SK-N-SH (cell line): Measurements from ENCODE around the gene ARHGDIG. TPM values are rescaled to one million over a fixed set of nuclear protein-coding genes. Genes with fewer than 3 reads are reported as not detected.

Experiments used
- CTCF ChIA-PET: fragments of 300-600, 350-600 bp; formaldehyde crosslinking; extraction: SDS; loops from one replicate; lab custom pipeline; 2021; lab: Yijun Ruan, JAX
- POLR2A ChIA-PET: fragments of 350-600 bp; sonication (Branson Sonifier 250); formaldehyde crosslinking; extraction: SDS; loops from one replicate; lab custom pipeline; 2020; ENCODE audit warnings: antibody characterized with exemption, inconsistent platforms; lab: Yijun Ruan, JAX
- DNase-seq: peaks from one replicate; pipeline ENCODE4 v3.0.0; 2012
- H2AFZ ChIP-seq: fragments of 200-600 bp; sonication (generic); 2 replicates; pipeline ENCODE4 v1.8.1; 2016; ENCODE audit warnings: antibody characterized with exemption, mild to moderate bottlenecking, low read depth
- H3F3A ChIP-seq: fragments of 200-600 bp; sonication (generic); replicated peaks from 2 replicates; pipeline ENCODE3; 2016; ENCODE audit warnings: antibody characterized with exemption, mild to moderate bottlenecking; ENCODE audit not compliant: insufficient read depth
- H3K27ac ChIP-seq, 2 experiments: fragments of 200-500 bp in 1 of 2; fragments of 200-600 bp in 1 of 2; sonication (Bioruptor generic) in 1 of 2; sonication (generic), shearing (Covaris generic) in 1 of 2; 2 replicates each; pipeline versions ENCODE4 v1.5.1 to v1.6.1; 2014 to 2016; ENCODE audit warnings: low read depth in 2 of 2, inconsistent platforms in 1 of 2, low read length in 1 of 2, mild to moderate bottlenecking in 1 of 2, mixed read lengths in 1 of 2
- H3K27me3 ChIP-seq: fragments of 200-600 bp; sonication (generic), shearing (Covaris generic); 2 replicates; pipeline ENCODE4 v1.6.1; 2016; ENCODE audit warnings: mixed run types; ENCODE audit not compliant: insufficient read depth
- H3K36me3 ChIP-seq, 2 experiments: fragments of 200-500 bp in 1 of 2; fragments of 200-600 bp in 1 of 2; sonication (Bioruptor generic) in 1 of 2; sonication (generic) in 1 of 2; replicated peaks in 1 of 2; 2 replicates each; pipeline versions ENCODE3 to v1.5.1; 2014 to 2016; ENCODE audit warnings: low read length in 1 of 2, mild to moderate bottlenecking in 1 of 2; ENCODE audit not compliant: insufficient read depth in 2 of 2, control insufficient read depth in 1 of 2
- H3K4me1 ChIP-seq, 2 experiments: fragments of 200-500 bp in 1 of 2; fragments of 200-600 bp in 1 of 2; sonication (Bioruptor generic) in 1 of 2; sonication (generic), shearing (Covaris generic) in 1 of 2; 2 replicates each; pipeline versions ENCODE4 v1.5.1 to v1.6.1; 2014 to 2016; ENCODE audit warnings: low read depth in 1 of 2, low read length in 1 of 2, mixed run types in 1 of 2; ENCODE audit not compliant: insufficient read depth in 2 of 2, control insufficient read depth in 1 of 2
- H3K4me2 ChIP-seq: fragments of 200-600 bp; sonication (generic), shearing (Covaris generic); 2 replicates; pipeline ENCODE4 v1.6.1; 2017; ENCODE audit warnings: mixed run types
- H3K4me3 ChIP-seq, 2 experiments: fragments of 200-500 bp in 1 of 2; fragments of 200-600 bp in 1 of 2; sonication (Bioruptor generic) in 1 of 2; sonication (generic), shearing (Covaris generic) in 1 of 2; 2 replicates each; pipeline versions ENCODE4 v1.5.1 to v1.8.1; 2014 to 2016; ENCODE audit warnings: low read depth in 2 of 2, inconsistent platforms in 1 of 2, low read length in 1 of 2, mild to moderate bottlenecking in 1 of 2, mixed read lengths in 1 of 2, moderate library complexity in 1 of 2
- H3K79me2 ChIP-seq: fragments of 200-600 bp; sonication (generic); 2 replicates; pipeline ENCODE4 v1.8.1; 2017; ENCODE audit warnings: mild to moderate bottlenecking; ENCODE audit not compliant: insufficient read depth
- H3K9ac ChIP-seq: fragments of 200-600 bp; sonication (generic); 2 replicates; pipeline ENCODE4 v1.6.1; 2017; ENCODE audit warnings: mixed run types
- H3K9me2 ChIP-seq: fragments of 200-600 bp; sonication (generic); 2 replicates; pipeline ENCODE4 v1.6.1; 2017; ENCODE audit warnings: mixed run types
- H3K9me3 ChIP-seq: fragments of 200-600 bp; sonication (generic); 2 replicates; pipeline ENCODE4 v1.6.1; 2017; ENCODE audit warnings: mixed run types, mild to moderate bottlenecking, moderate library complexity
- H4K20me1 ChIP-seq: fragments of 200-600 bp; sonication (generic); 2 replicates; pipeline ENCODE4 v1.6.1; 2017; ENCODE audit warnings: mild to moderate bottlenecking, mixed run types; ENCODE audit not compliant: insufficient read depth
- CTCF ChIP-seq: fragments of 200-600 bp; sonication (generic); IDR thresholded peaks from 2 replicates; pipeline ENCODE4 v1.6.1; 2017; ENCODE audit warnings: antibody characterized with exemption, mild to moderate bottlenecking, moderate library complexity
- EP300 ChIP-seq, 2 experiments: IDR thresholded peaks; 2 replicates each; pipeline versions ENCODE4 v1.4.0 to v1.6.1; 2012; ENCODE audit warnings: borderline replicate concordance in 1 of 2, low read depth in 1 of 2, low read length in 1 of 2
- EZH2phosphoT487 ChIP-seq: fragments of 200-600 bp; sonication (generic); IDR thresholded peaks from 2 replicates; pipeline ENCODE4 v1.6.1; 2017; ENCODE audit warnings: low read depth, mixed run types, mild to moderate bottlenecking, antibody characterized with exemption, moderate library complexity, borderline replicate concordance
- FOSL2 ChIP-seq: IDR thresholded peaks from 2 replicates; pipeline ENCODE4 v1.4.0; 2012; ENCODE audit warnings: low read depth, mild to moderate bottlenecking, moderate library complexity, borderline replicate concordance
- FOXM1 ChIP-seq: IDR thresholded peaks from 2 replicates; pipeline ENCODE4 v1.4.0; 2012; ENCODE audit warnings: low read depth, mild to moderate bottlenecking
- GABPA ChIP-seq: IDR thresholded peaks from 2 replicates; pipeline ENCODE4 v1.4.0; 2012; ENCODE audit warnings: low read depth, mild to moderate bottlenecking
- IRF3 ChIP-seq: fragments of 150-350 bp; IDR thresholded peaks from 2 replicates; pipeline ENCODE4 v1.6.1; 2016; ENCODE audit warnings: mild to moderate bottlenecking, low read depth, low read length
- JUND ChIP-seq: IDR thresholded peaks from 2 replicates; pipeline ENCODE4 v1.4.0; 2012
- MAX ChIP-seq: IDR thresholded peaks from 2 replicates; pipeline ENCODE4 v1.4.0; 2012; ENCODE audit warnings: low read depth
- MEF2A ChIP-seq: IDR thresholded peaks from 2 replicates; pipeline ENCODE4 v1.4.0; 2012; ENCODE audit warnings: low read depth, borderline replicate concordance
- NRF1 ChIP-seq: IDR thresholded peaks from 2 replicates; pipeline ENCODE4 v1.6.1; 2012; ENCODE audit warnings: low read depth, mild to moderate bottlenecking, low read length
- PBX3 ChIP-seq: IDR thresholded peaks from 2 replicates; pipeline ENCODE4; 2012
- RAD21 ChIP-seq: IDR thresholded peaks from 2 replicates; pipeline ENCODE4 v1.6.1; 2012; ENCODE audit warnings: mild to moderate bottlenecking, low read length
- REST ChIP-seq: IDR thresholded peaks from 2 replicates; pipeline ENCODE4 v1.6.1; 2012; ENCODE audit warnings: mild to moderate bottlenecking, low read depth, low read length, moderate library complexity
- RFX5 ChIP-seq: IDR thresholded peaks from 2 replicates; pipeline ENCODE4 v1.6.1; 2012; ENCODE audit warnings: mild to moderate bottlenecking, improper control_type of control experiment, low read length
- RXRA ChIP-seq: IDR thresholded peaks from 2 replicates; pipeline ENCODE4 v1.4.0; 2012; ENCODE audit warnings: low read depth, mild to moderate bottlenecking, borderline replicate concordance
- SIN3A ChIP-seq: IDR thresholded peaks from 2 replicates; pipeline ENCODE4 v1.6.1; 2012; ENCODE audit warnings: low read depth, mild to moderate bottlenecking, low read length, moderate library complexity, borderline replicate concordance
- TAF1 ChIP-seq: IDR thresholded peaks from 2 replicates; pipeline ENCODE4 v1.6.1; 2012; ENCODE audit warnings: low read depth, mild to moderate bottlenecking, low read length, moderate library complexity, borderline replicate concordance
- WGBS: methylation state at CpG from one replicate; pipeline ENCODE4 v1.1.6; 2017; ENCODE audit warnings: low lambda C conversion rate; 5-methylcytosine and 5-hydroxymethylcytosine counted together
- polyA plus RNA-seq, 3 experiments: library from polyadenylated mRNA; depleted of rRNA; stranded (reverse); fragments of >200 nt; gene quantifications; 2 replicates each; pipeline ENCODE4 v1.2.3, GENCODE V29; 2012

ARHGDIG gene
- polyA plus RNA-seq, 1 of the 3 experiments (the other 2 are of a cell fraction): 4.8 TPM

GRCh38 chr16:314795-315299, 34.5 kb downstream of the ARHGDIG start:
- no peak for DNase-seq
- H3F3A ChIP-seq: no peaks in the 10 kb centered on the region
- H3K27me3 ChIP-seq: no peaks in the 10 kb centered on the region
- no peaks in the 10 kb centered on the region for H3K9me2 ChIP-seq
- peaks cover 41% of the 10 kb centered on the region for H4K20me1 ChIP-seq
- H3K4me1 ChIP-seq: peaks cover 0 to 21% of the 10 kb centered on the region in 2 experiments; a peak in 1 of 4 replicates
- H2AFZ ChIP-seq: no peak overlapping the region
- peaks cover 44% of the 10 kb centered on the region for H3K79me2 ChIP-seq
- 78% methylated on average over 14 of the region's 14 CpGs for WGBS
- TF ChIP-seq PBX3 (no peak), EZH2phosphoT487 (no peak), JUND (no peak), TAF1 (no peak), RAD21 (no peak), IRF3 (no peak), RFX5 (no peak), MAX (no peak), NRF1 (no peak), EP300 (IDR thresholded peaks at IDR 0.05; ENCODE audit: borderline replicate concordance in 1 of 2, low read depth in 1 of 2, low read length in 1 of 2) (no peak), FOSL2 (no peak), CTCF (no peak), FOXM1 (no peak), GABPA (no peak), SIN3A (no peak), RXRA (no peak), REST (no peak), MEF2A (no peak)
- no peak overlapping the region for H3K4me2 ChIP-seq
- ChIA-PET CTCF (no interaction called here), POLR2A (no interaction called here)
- no peak overlapping the region for H3K4me3 ChIP-seq
- no peak overlapping the region; a peak in 1 of 4 replicates for H3K27ac ChIP-seq
- H3K36me3 ChIP-seq: peaks cover 0 to 31% of the 10 kb centered on the region in 2 experiments
- H3K9me3 ChIP-seq: no peaks in the 10 kb centered on the region
- no peak overlapping the region for H3K9ac ChIP-seq
